Panc1 (cell line): ENCODE data around the gene LAIR2. TPM values are rescaled to one million over a fixed set of nuclear protein-coding genes. Genes with fewer than 3 reads are reported as not detected.
"Not testable (repeated sequence)": the region's sequence is repeated elsewhere in the genome, so short reads cannot be mapped to it uniquely, and the experiment has no call there.

Source experiments
- ATAC-seq: fragments of 200-7000 bp; cut with Tn5 transposase; 2 replicates; pipeline ENCODE4 v1.9.1; 2020; ENCODE audit warnings: mild to moderate bottlenecking, moderate library complexity
- BruUV-seq: library from RNA; stranded (reverse); fragments of 400-500 nt; replicated peaks from 2 replicates; lab custom pipeline; 2021; lab: Mats Ljungman, UMichigan
- CTCF ChIA-PET: fragments of 300-600 bp; sonication (Branson Sonifier 250); formaldehyde crosslinking; loops from one replicate; lab custom pipeline; 2022; ENCODE audit warnings: antibody characterized with exemption; lab: Charles Lee
- POLR2A ChIA-PET: fragments of 300-600 bp; sonication (Branson Sonifier 250); formaldehyde crosslinking; loops from one replicate; lab custom pipeline; 2022; ENCODE audit warnings: antibody characterized with exemption; lab: Charles Lee
- DNase-seq: peaks from one replicate; pipeline ENCODE4 v3.0.0-alpha.2; 2010; ENCODE audit warnings: low read depth, low spot score
- H3K27ac ChIP-seq: 2 replicates; pipeline ENCODE4 v1.5.1; 2011; ENCODE audit warnings: mild to moderate bottlenecking, low read length, inconsistent platforms
- H3K27me3 ChIP-seq: fragments of 200-500 bp; sonication (Bioruptor generic); 2 replicates; pipeline ENCODE4 v1.6.0; 2014; ENCODE audit warnings: low read length, inconsistent platforms; ENCODE audit not compliant: control insufficient read depth, insufficient read depth
- H3K36me3 ChIP-seq: fragments of 200-500 bp; sonication (Bioruptor generic); 2 replicates; pipeline ENCODE4 v1.5.1; 2014; ENCODE audit warnings: inconsistent platforms, mild to moderate bottlenecking, low read length, moderate library complexity; ENCODE audit not compliant: control insufficient read depth, insufficient read depth
- H3K4me1 ChIP-seq: 2 replicates; pipeline ENCODE4 v1.5.1; 2011; ENCODE audit warnings: inconsistent platforms, mild to moderate bottlenecking, low read length, moderate library complexity; ENCODE audit not compliant: control insufficient read depth, insufficient read depth
- H3K4me3 ChIP-seq, 2 experiments: 2 replicates each; pipeline ENCODE4 v1.5.1; 2011 to 2012; ENCODE audit warnings: low read depth in 2 of 2, low read length in 2 of 2, mild to moderate bottlenecking in 2 of 2, inconsistent platforms in 1 of 2, moderate library complexity in 1 of 2
- H3K9me3 ChIP-seq: fragments of 200-500 bp; sonication (Bioruptor generic); 2 replicates; pipeline ENCODE4 v1.5.1; 2014; ENCODE audit warnings: low read depth, mild to moderate bottlenecking, inconsistent platforms, low read length, moderate library complexity; ENCODE audit not compliant: control insufficient read depth, insufficient read depth
- CTCF ChIP-seq: fragments of 450-650 bp; IDR thresholded peaks from 2 replicates; pipeline ENCODE4 v1.5.1; 2017; ENCODE audit warnings: mild to moderate bottlenecking
- POLR2AphosphoS5 ChIP-seq: IDR thresholded peaks from 2 replicates; pipeline ENCODE4 v1.6.1; 2012; ENCODE audit warnings: mild to moderate bottlenecking, low read depth, low read length, moderate library complexity
- REST ChIP-seq, 2 experiments: IDR thresholded peaks; 2 replicates each; pipeline ENCODE4 v1.6.1; 2011 to 2012; ENCODE audit warnings: low read depth in 2 of 2, control low read depth in 1 of 2, low read length in 1 of 2, mild to moderate bottlenecking in 1 of 2, moderate library complexity in 1 of 2; ENCODE audit not compliant: insufficient read depth in 1 of 2
- SIN3A ChIP-seq: IDR thresholded peaks from 2 replicates; pipeline ENCODE4 v1.6.1; 2012; ENCODE audit warnings: low read depth, mild to moderate bottlenecking, low read length, moderate library complexity, borderline replicate concordance; ENCODE audit not compliant: insufficient read depth
- TCF7L2 ChIP-seq: IDR thresholded peaks from 2 replicates; pipeline ENCODE4 v1.6.1; 2011; ENCODE audit warnings: mild to moderate bottlenecking, low read depth, low read length, inconsistent platforms
- in situ Hi-C: cut with HindIII; loops from 2 replicates; pipeline ENCODE4 v1.10.0; 2016; ENCODE audit warnings: low sequenced_read_pairs, low pct_unique_long_range_greater_than_20kb
- intact Hi-C: fragments of 100-400 bp; cut with micrococcal nuclease; formaldehyde crosslinking; loops from one replicate; pipeline ENCODE4 v1.10.0; 2022; ENCODE audit not compliant: unreplicated experiment
- total RNA-seq: library from RNA; stranded (reverse); gene quantifications from one replicate; pipeline ENCODE4 v1.2.1, GENCODE V29; 2021; ENCODE audit not compliant: unreplicated experiment

LAIR2 gene
- total RNA-seq, 1 experiment from 2014 or later = not detected

- H3K4me3 ChIP-seq, H3K36me3 ChIP-seq, ATAC-seq, DNase-seq, CTCF ChIA-PET, POLR2A ChIA-PET, H3K9me3 ChIP-seq, H3K27me3 ChIP-seq, BruUV-seq, intact Hi-C loops, H3K4me1 ChIP-seq, H3K27ac ChIP-seq, in situ Hi-C loops: not testable (repeated sequence)
These were observed 5.9 kb downstream of the LAIR2 start for GRCh38 chr19:54508487-54508886.

- H3K4me1 ChIP-seq, intact Hi-C loops, H3K36me3 ChIP-seq, H3K9me3 ChIP-seq, BruUV-seq, H3K4me3 ChIP-seq, H3K27me3 ChIP-seq, CTCF ChIA-PET, DNase-seq, H3K27ac ChIP-seq, in situ Hi-C loops, POLR2A ChIA-PET: not testable (repeated sequence)
- peak; percentile 87 for ATAC-seq
These were observed 6.7 kb downstream of the LAIR2 start for GRCh38 chr19:54509200-54509940.

- Histone ChIP-seq H3K27ac (no peak overlapping the region), H3K4me3 (no peak overlapping the region), H3K9me3 (no peaks in the 10 kb centered on the region), H3K27me3 (peaks cover 9% of the 10 kb centered on the region; the same call in 1 of the 2 replicates), H3K4me1 (no peaks in the 10 kb centered on the region), H3K36me3 (no peaks in the 10 kb centered on the region)
- no peak for TF ChIP-seq SIN3A
- no peak for TF ChIP-seq POLR2AphosphoS5
- no peak for TF ChIP-seq REST (IDR thresholded peaks at IDR 0.05; ENCODE audit: insufficient read depth in 1 of 2, low read depth in 2 of 2, low read length in 1 of 2)
- no peak for TF ChIP-seq TCF7L2
- TF ChIP-seq CTCF = no peak
- in situ Hi-C loops = no loop called here
- POLR2A ChIA-PET = no interaction called here
- no TSS peak for BruUV-seq
- CTCF ChIA-PET = no interaction called here
- no peak for DNase-seq
- intact Hi-C loops = no loop called here
- ATAC-seq = no peak
These were observed 12.5 kb downstream of the LAIR2 start for GRCh38 chr19:54515156-54515555.
